Panc1 (cell line): ENCODE measurements around the gene RNF148. TPM values are rescaled to one million over a fixed set of nuclear protein-coding genes. Genes with fewer than 3 reads are reported as not detected.
"Not testable (repeated sequence)": the region's sequence is repeated elsewhere in the genome, so short reads cannot be mapped to it uniquely, and the experiment has no call there.

ENCODE experiments used
- ATAC-seq: fragments of 200-7000 bp; cut with Tn5 transposase; 2 replicates; pipeline ENCODE4 v1.9.1; 2020; ENCODE audit warnings: mild to moderate bottlenecking, moderate library complexity
- BruUV-seq: library from RNA; stranded (reverse); fragments of 400-500 nt; replicated peaks from 2 replicates; lab custom pipeline; 2021; lab: Mats Ljungman, UMichigan
- CTCF ChIA-PET: fragments of 300-600 bp; sonication (Branson Sonifier 250); formaldehyde crosslinking; loops from one replicate; lab custom pipeline; 2022; ENCODE audit warnings: antibody characterized with exemption; lab: Charles Lee
- POLR2A ChIA-PET: fragments of 300-600 bp; sonication (Branson Sonifier 250); formaldehyde crosslinking; loops from one replicate; lab custom pipeline; 2022; ENCODE audit warnings: antibody characterized with exemption; lab: Charles Lee
- DNase-seq: peaks from one replicate; pipeline ENCODE4 v3.0.0-alpha.2; 2010; ENCODE audit warnings: low read depth, low spot score
- H3K27ac ChIP-seq: 2 replicates; pipeline ENCODE4 v1.5.1; 2011; ENCODE audit warnings: mild to moderate bottlenecking, low read length, inconsistent platforms
- H3K27me3 ChIP-seq: fragments of 200-500 bp; sonication (Bioruptor generic); 2 replicates; pipeline ENCODE4 v1.6.0; 2014; ENCODE audit warnings: low read length, inconsistent platforms; ENCODE audit not compliant: control insufficient read depth, insufficient read depth
- H3K36me3 ChIP-seq: fragments of 200-500 bp; sonication (Bioruptor generic); 2 replicates; pipeline ENCODE4 v1.5.1; 2014; ENCODE audit warnings: inconsistent platforms, mild to moderate bottlenecking, low read length, moderate library complexity; ENCODE audit not compliant: control insufficient read depth, insufficient read depth
- H3K4me1 ChIP-seq: 2 replicates; pipeline ENCODE4 v1.5.1; 2011; ENCODE audit warnings: inconsistent platforms, mild to moderate bottlenecking, low read length, moderate library complexity; ENCODE audit not compliant: control insufficient read depth, insufficient read depth
- H3K4me3 ChIP-seq, 2 experiments: 2 replicates each; pipeline ENCODE4 v1.5.1; 2011 to 2012; ENCODE audit warnings: low read depth in 2 of 2, low read length in 2 of 2, mild to moderate bottlenecking in 2 of 2, inconsistent platforms in 1 of 2, moderate library complexity in 1 of 2
- H3K9me3 ChIP-seq: fragments of 200-500 bp; sonication (Bioruptor generic); 2 replicates; pipeline ENCODE4 v1.5.1; 2014; ENCODE audit warnings: low read depth, mild to moderate bottlenecking, inconsistent platforms, low read length, moderate library complexity; ENCODE audit not compliant: control insufficient read depth, insufficient read depth
- POLR2AphosphoS5 ChIP-seq: IDR thresholded peaks from 2 replicates; pipeline ENCODE4 v1.6.1; 2012; ENCODE audit warnings: mild to moderate bottlenecking, low read depth, low read length, moderate library complexity
- SIN3A ChIP-seq: IDR thresholded peaks from 2 replicates; pipeline ENCODE4 v1.6.1; 2012; ENCODE audit warnings: low read depth, mild to moderate bottlenecking, low read length, moderate library complexity, borderline replicate concordance; ENCODE audit not compliant: insufficient read depth
- TCF7L2 ChIP-seq: IDR thresholded peaks from 2 replicates; pipeline ENCODE4 v1.6.1; 2011; ENCODE audit warnings: mild to moderate bottlenecking, low read depth, low read length, inconsistent platforms
- in situ Hi-C: cut with HindIII; loops from 2 replicates; pipeline ENCODE4 v1.10.0; 2016; ENCODE audit warnings: low sequenced_read_pairs, low pct_unique_long_range_greater_than_20kb
- intact Hi-C: fragments of 100-400 bp; cut with micrococcal nuclease; formaldehyde crosslinking; loops from one replicate; pipeline ENCODE4 v1.10.0; 2022; ENCODE audit not compliant: unreplicated experiment
- total RNA-seq: library from RNA; stranded (reverse); gene quantifications from one replicate; pipeline ENCODE4 v1.2.1, GENCODE V29; 2021; ENCODE audit not compliant: unreplicated experiment
- TF ChIP-seq, protein P1 (sequence below): fragments of 450-650 bp; IDR thresholded peaks from 2 replicates; pipeline ENCODE4 v1.5.1; 2017; ENCODE audit warnings: mild to moderate bottlenecking
- TF ChIP-seq, protein P2 (sequence below), 2 experiments: IDR thresholded peaks; 2 replicates each; pipeline ENCODE4 v1.6.1; 2011 to 2012; ENCODE audit warnings: low read depth in 2 of 2, control low read depth in 1 of 2, low read length in 1 of 2, mild to moderate bottlenecking in 1 of 2, moderate library complexity in 1 of 2; ENCODE audit not compliant: insufficient read depth in 1 of 2

The RNF148 gene
- total RNA-seq, 1 experiment from 2014 or later, result not detected

DNA sequence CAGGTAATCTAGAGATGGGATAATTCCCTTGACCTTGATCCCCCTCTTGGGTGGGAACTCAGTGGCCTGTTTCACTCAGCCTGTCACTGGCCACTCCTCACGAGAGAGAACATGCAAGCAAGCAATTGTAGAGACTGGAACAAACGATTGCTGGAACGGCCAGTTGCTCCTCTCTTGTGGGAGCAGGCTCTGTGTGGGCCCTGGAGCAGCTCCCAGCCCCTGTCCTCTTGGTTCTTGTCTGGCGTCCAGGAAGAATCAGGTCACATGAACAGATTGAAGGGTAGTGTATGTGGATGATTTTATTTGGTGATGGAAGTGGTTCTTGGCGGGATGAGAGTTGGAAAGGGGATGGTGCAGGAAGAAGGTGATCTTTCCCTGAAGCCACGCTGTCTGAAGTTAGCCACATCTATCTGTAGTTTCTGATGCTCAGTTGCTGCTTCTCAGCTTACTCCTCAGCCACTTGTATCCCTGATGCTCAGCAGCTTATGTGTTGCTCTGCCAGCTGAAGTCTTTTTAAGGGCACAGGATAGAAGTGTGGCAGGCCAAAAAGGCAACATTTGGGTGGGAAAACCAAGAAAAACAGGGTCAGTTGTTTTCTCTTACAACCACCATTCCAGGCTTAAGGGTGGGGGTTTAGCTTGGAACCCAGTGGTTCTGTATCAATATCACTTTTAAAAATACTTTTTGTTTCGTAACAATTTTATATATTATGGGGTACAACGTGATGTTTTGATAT is 19.7 kb downstream of the RNF148 start:
- H3K4me3 ChIP-seq, result no peak overlapping the region
- DNase-seq (no peak), ATAC-seq (no peak)
- intact Hi-C loops, result no loop called here
- H3K36me3 ChIP-seq, result no peaks in the 10 kb centered on the region
- H3K27me3 ChIP-seq, result no peaks in the 10 kb centered on the region
- ChIA-PET POLR2A (no interaction called here), CTCF (no interaction called here)
- H3K4me1 ChIP-seq, result no peaks in the 10 kb centered on the region
- H3K27ac ChIP-seq, result no peak overlapping the region
- no TSS peak for BruUV-seq
- in situ Hi-C loops, result no loop called here
- H3K9me3 ChIP-seq, result no peaks in the 10 kb centered on the region
- TF ChIP-seq POLR2AphosphoS5 (no peak), TCF7L2 (no peak), SIN3A (no peak)
- TF ChIP-seq, protein P1, sequence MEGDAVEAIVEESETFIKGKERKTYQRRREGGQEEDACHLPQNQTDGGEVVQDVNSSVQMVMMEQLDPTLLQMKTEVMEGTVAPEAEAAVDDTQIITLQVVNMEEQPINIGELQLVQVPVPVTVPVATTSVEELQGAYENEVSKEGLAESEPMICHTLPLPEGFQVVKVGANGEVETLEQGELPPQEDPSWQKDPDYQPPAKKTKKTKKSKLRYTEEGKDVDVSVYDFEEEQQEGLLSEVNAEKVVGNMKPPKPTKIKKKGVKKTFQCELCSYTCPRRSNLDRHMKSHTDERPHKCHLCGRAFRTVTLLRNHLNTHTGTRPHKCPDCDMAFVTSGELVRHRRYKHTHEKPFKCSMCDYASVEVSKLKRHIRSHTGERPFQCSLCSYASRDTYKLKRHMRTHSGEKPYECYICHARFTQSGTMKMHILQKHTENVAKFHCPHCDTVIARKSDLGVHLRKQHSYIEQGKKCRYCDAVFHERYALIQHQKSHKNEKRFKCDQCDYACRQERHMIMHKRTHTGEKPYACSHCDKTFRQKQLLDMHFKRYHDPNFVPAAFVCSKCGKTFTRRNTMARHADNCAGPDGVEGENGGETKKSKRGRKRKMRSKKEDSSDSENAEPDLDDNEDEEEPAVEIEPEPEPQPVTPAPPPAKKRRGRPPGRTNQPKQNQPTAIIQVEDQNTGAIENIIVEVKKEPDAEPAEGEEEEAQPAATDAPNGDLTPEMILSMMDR, result no peak
- TF ChIP-seq, protein P2, sequence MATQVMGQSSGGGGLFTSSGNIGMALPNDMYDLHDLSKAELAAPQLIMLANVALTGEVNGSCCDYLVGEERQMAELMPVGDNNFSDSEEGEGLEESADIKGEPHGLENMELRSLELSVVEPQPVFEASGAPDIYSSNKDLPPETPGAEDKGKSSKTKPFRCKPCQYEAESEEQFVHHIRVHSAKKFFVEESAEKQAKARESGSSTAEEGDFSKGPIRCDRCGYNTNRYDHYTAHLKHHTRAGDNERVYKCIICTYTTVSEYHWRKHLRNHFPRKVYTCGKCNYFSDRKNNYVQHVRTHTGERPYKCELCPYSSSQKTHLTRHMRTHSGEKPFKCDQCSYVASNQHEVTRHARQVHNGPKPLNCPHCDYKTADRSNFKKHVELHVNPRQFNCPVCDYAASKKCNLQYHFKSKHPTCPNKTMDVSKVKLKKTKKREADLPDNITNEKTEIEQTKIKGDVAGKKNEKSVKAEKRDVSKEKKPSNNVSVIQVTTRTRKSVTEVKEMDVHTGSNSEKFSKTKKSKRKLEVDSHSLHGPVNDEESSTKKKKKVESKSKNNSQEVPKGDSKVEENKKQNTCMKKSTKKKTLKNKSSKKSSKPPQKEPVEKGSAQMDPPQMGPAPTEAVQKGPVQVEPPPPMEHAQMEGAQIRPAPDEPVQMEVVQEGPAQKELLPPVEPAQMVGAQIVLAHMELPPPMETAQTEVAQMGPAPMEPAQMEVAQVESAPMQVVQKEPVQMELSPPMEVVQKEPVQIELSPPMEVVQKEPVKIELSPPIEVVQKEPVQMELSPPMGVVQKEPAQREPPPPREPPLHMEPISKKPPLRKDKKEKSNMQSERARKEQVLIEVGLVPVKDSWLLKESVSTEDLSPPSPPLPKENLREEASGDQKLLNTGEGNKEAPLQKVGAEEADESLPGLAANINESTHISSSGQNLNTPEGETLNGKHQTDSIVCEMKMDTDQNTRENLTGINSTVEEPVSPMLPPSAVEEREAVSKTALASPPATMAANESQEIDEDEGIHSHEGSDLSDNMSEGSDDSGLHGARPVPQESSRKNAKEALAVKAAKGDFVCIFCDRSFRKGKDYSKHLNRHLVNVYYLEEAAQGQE (IDR thresholded peaks at IDR 0.05; ENCODE audit: insufficient read depth in 1 of 2, low read depth in 2 of 2, low read length in 1 of 2), result no peak

DNA sequence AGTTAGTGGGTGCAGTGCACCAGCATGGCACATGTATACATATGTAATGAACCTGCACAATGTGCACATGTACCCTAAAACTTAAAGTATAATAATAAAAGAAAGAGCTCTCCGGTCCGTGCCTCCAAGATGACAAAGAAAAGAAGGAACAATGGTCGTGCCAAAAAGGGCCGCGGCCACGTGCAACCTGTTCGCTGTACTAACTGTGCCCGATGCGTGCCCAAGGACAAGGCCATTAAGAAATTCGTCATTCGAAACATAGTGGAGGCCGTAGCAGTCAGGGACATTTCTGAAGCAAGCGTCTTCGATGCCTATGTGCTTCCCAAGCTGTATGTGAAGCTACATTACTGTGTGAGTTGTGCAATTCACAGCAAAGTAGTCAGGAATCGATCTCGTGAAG is 21.5 kb downstream of the RNF148 start:
- intact Hi-C loops, H3K36me3 ChIP-seq, H3K9me3 ChIP-seq, H3K27me3 ChIP-seq, CTCF ChIA-PET, H3K4me3 ChIP-seq, DNase-seq, H3K4me1 ChIP-seq, POLR2A ChIA-PET, in situ Hi-C loops, BruUV-seq, ATAC-seq, H3K27ac ChIP-seq: not testable (repeated sequence)

DNA sequence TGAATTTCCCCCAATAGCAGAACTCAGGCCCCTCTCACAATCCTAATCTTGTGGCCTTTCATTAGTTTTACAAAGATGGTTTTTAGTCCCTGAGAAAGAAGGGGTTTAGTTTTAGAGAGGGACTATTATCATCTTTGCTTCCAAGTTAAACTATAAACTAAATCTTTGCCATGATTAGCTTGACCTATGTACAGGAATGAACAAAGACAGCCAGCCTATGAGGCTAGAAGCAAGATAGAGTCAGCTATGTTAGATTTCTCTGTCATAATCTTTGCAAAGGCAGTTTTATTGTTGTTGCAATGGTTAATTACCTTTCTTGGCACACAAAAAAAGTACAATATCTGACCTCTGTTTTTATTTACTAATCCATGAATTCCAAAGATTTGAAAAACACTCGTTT is 22.9 kb downstream of the RNF148 start:
- BruUV-seq, result no TSS peak

More for the DNA sequence above, 22.9 kb downstream of the RNF148 start:
- H3K27me3 ChIP-seq, result no peaks in the 10 kb centered on the region
- POLR2A ChIA-PET, result no interaction called here
- in situ Hi-C loops, result no loop called here
- CTCF ChIA-PET, result no interaction called here
- no peak overlapping the region for H3K27ac ChIP-seq
- DNase-seq (no peak), ATAC-seq (no peak)
- H3K4me1 ChIP-seq, result no peaks in the 10 kb centered on the region
- no peak overlapping the region for H3K4me3 ChIP-seq
- no peak for TF ChIP-seq POLR2AphosphoS5
- TF ChIP-seq, protein P1, result no peak
- TF ChIP-seq, protein P2 (IDR thresholded peaks at IDR 0.05; ENCODE audit: insufficient read depth in 1 of 2, low read depth in 2 of 2, low read length in 1 of 2), result no peak
- no peak for TF ChIP-seq SIN3A
- no peak for TF ChIP-seq TCF7L2
- intact Hi-C loops, result no loop called here
- no peaks in the 10 kb centered on the region for H3K9me3 ChIP-seq
- H3K36me3 ChIP-seq, result no peaks in the 10 kb centered on the region
